ENCODE data around the gene DNAJB8.

Gene DNAJB8

DNA sequence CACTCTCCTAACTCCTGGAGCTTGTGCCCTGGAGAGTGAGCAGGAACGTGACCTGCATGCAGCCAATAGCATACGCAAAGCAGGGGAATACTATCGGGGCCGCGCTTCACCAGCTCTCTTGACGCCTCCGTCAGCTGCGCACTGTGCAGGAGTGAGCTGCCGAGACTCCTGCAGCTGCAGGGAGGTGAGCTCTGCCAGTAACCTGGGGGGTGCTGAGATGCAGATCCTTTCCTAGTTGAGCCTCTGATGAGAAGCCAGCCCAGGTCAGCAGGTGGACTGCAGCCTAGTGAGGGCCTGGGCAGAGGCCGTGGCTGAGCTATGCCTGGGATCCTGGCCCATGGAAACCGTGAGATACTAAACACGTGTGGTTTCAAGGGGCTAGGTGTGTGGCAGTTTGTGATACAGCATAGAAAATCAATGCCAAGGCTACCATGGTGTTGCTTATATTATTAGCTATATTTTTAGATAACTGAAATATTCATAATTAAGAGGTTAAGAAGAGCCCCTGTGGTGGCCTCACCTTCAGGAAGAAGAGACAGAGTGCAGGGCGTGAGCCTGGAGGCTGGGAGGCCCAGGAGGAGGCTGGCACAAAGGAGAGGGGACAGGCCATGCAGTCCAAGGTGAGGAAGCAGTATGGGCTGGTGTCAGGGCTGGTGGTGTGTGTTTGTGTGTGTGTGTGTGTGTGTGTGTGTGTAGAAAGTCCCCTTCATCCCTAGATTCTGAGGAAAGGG, 5.9 kb upstream of the DNAJB8 start:
- in situ Hi-C loops (cut with HindIII; ENCODE audit: low pct_ligation_motif_present, low pct_unique_long_range_greater_than_20kb, low sequenced_read_pairs): no loop called here
- no peak for DNase-seq

DNA sequence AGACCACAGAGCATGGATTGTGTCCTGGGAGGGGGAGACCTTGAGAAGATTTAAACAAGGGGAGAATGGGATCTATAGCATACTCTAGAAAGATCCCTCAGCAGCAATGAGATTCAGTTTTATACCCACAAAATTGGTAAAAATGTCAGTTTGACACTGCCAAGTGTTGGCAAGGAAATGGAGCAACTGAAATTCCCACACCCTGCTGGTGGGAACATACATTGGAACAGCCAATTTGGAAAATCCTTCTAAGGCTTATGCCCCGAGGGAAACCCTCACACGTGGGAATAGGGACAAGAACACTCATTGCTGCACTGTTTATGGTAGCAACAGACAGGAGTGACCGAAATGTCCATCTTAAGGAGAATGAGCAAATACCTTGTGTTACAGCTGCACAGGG, 5.0 kb upstream of the DNAJB8 start:
- in situ Hi-C loops (cut with HindIII; ENCODE audit: low pct_ligation_motif_present, low pct_unique_long_range_greater_than_20kb, low sequenced_read_pairs): no loop called here
- no peak for DNase-seq

DNA sequence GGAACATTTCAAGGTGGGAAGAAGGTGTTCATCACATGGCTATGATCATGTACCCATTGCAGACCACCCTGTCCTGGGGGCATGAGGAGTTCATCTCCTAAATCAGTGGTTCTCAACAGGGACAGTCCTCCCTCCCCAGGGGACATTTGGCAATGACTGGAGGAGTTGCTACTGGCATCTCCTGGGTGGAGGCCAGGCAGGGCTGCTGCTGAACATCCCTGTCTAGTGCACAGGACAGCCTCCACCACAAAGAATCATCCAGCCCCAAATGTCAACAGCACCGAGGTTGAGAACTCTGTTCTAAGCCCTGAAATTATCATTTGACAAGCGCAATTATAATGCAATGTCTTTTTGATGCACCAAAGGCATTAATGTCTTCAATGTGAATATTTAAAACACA, 4.4 kb upstream of the DNAJB8 start:
- no peak for DNase-seq
- in situ Hi-C loops (cut with HindIII; ENCODE audit: low pct_ligation_motif_present, low pct_unique_long_range_greater_than_20kb, low sequenced_read_pairs): no loop called here

DNA sequence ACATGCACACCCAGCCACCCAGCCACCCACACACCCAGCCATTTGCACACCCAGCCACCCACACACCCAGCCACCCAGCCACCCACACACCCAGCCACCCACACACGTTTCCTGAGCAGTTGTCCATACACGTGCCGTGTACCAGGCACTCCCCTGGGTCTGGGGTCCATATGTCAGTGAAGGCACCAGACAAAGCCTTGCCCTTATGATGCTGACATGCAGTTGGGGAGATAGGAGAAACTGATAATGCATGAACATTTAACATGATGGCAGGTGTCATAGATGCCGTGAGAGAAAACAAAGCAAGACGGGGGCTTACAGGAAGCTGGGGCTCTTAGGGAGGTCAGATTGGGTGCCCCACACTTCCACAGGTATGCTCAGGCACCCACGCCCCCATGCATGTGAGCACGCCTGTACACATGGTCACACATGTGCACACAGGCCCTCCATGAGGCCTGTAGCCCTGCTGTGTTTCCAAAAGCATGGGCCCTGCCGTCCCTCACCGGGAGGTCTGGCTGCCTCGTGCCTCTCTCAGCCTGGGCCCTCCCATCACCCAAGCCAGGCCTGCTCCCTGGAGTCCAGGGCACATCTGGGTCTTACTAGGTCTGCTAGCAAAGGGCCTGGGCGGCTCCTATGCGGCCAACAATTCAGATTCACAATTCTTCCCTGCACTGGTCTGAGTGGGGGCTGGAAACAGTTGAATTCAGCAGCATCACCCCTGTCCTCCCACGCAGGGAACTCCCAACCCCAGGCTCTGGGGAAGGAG, 3.6 kb upstream of the DNAJB8 start:
- no peak for DNase-seq
- in situ Hi-C loops (cut with HindIII; ENCODE audit: low pct_ligation_motif_present, low pct_unique_long_range_greater_than_20kb, low sequenced_read_pairs): no loop called here

DNA sequence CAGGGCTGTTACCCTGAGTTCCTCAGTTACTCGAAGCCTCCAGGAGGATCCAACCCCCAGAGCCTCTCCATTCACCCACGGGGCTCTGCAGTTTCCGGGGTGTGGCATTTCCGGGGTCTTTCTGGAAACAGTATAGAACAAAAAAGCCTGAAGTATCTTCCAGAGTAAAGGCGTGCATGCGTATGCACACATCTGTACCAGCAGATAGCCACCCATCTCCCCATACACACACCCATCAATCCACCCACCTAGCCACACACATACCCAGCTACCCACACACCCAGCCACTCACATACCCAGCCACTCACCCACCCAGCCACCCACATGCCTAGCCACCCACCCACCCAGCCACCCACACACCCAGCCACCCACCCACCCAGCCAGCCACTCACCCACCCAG, 2.9 kb upstream of the DNAJB8 start:
- in situ Hi-C loops (cut with HindIII; ENCODE audit: low pct_ligation_motif_present, low pct_unique_long_range_greater_than_20kb, low sequenced_read_pairs): no loop called here
- DNase-seq: no peak

DNA sequence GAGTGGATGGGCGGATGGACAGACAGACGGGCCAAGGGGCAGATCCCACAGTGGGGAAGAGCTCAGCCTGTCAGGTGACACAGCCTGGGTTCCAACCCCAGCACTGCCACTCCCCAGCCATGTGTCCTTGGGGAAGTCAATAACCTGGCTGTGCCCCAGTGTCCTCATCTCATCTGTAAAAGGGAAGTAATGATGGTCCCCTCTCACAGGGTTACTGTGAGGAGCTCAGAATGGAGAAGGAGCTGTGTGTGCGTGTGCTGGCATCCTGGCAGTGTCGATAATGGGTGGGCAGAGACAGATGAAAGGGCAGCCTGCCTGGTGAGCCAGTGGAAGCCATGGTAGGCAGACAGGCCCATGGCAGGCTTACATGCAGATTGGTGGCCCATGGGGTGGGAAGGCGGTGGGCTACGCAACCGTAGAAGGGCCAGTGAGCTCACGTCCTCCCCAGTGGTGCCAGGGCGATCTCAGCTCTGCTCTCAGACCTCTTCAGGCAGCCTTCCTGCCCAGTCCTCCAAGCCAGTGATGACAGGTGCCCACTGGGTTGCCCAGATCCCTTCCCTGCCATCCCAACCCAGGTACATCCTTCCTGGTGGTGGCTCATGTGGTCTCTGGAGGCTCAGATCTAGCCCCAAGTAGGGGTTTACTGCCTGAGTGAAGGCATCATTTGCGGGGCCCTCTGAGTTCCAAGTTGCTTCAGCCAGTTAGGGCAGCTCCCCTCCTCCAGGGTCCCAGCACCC, 2.3 kb upstream of the DNAJB8 start:
- no peak for DNase-seq
- in situ Hi-C loops (cut with HindIII; ENCODE audit: low pct_ligation_motif_present, low pct_unique_long_range_greater_than_20kb, low sequenced_read_pairs): no loop called here

DNA sequence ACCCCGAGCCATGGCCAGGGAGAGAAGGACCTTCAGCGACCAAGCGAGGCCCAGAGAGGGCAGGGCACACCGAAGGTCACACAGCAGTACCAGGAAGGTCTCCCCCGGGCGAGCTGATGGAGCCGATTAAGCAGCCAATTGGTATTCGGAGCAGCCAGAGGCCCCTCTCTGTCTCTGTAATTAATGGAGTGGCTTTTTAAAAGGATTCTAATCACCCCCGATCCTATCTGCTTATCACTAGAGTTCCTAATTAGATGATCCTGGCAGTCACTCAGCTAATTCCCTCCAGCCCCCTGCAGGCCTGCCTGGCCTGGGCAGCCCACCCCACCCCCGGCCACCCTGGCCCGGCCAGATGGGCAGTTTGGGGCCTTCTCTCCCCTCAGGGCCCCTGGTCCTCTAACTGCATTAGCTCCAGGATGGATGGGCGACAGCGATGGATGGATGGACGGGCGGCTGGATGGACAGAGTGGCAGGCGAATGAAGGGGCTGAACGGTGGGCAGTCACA, 1.6 kb upstream of the DNAJB8 start:
- in situ Hi-C loops (cut with HindIII; ENCODE audit: low pct_ligation_motif_present, low pct_unique_long_range_greater_than_20kb, low sequenced_read_pairs): no loop called here
- DNase-seq: no peak

DNA sequence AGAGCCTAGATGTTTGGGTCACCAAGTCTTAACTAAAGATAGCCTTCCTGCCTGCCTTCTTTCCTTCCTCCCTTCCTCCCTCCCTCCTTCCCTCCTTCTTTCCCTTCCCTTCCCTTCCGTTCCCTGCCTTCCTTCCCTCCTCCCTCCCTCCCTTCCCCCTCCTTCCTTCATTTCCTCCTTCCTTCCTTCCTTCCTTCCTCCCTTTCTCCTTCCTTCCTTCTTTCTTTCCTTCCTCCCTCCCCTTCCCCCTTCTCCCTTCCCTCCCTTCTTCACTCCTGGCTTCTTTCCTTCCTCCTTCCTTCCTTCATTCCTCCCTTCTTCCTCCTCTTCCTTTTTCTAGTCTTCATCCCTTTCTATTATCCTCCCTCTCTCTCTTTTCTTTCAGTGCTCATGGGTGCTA, 2.0 kb downstream of the DNAJB8 start:
- in situ Hi-C loops (cut with HindIII; ENCODE audit: low pct_ligation_motif_present, low pct_unique_long_range_greater_than_20kb, low sequenced_read_pairs): no loop called here
- DNase-seq: no peak

DNA sequence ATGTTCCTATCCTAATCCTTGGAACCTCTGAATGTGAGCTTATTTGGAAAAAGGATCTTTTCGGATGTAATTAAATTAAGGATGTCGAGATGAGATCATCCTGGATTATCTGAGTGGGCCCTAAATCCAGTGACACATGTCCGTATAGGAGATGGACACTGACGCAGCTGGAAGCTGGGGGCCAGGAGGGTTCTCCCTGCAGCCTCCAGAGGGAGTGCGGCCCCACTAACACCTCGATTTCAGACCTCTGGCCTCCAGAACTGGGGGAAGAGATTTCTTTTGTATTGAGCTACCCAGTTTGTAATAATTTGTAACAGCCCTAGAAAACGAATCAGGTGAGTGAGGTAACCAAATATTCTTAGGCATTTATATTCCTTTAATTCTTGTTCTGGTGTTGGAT, 2.5 kb downstream of the DNAJB8 start:
- no peak for DNase-seq
- in situ Hi-C loops (cut with HindIII; ENCODE audit: low pct_ligation_motif_present, low pct_unique_long_range_greater_than_20kb, low sequenced_read_pairs): no loop called here

DNA sequence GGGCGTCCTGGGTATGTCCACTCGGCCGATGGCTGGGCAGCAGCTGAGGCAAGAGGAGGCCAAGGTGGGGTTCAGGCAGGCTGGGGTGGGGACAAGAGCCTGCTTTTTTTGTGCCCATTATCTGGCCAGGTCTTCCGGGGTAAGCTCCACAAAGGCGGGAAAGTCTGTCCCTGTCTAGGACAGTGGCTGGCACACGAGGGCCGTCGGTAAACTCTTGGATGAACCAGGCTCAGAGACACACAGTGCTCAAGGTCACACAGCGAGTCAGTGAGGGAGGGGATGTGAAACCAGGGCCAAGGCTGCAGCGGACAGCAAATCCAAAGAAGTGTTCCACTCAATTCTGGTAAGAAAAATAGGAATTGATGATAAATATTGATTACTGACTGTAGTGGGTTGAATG, 2.9 kb downstream of the DNAJB8 start:
- no peak for DNase-seq
- in situ Hi-C loops (cut with HindIII; ENCODE audit: low pct_ligation_motif_present, low pct_unique_long_range_greater_than_20kb, low sequenced_read_pairs): no loop called here

DNA sequence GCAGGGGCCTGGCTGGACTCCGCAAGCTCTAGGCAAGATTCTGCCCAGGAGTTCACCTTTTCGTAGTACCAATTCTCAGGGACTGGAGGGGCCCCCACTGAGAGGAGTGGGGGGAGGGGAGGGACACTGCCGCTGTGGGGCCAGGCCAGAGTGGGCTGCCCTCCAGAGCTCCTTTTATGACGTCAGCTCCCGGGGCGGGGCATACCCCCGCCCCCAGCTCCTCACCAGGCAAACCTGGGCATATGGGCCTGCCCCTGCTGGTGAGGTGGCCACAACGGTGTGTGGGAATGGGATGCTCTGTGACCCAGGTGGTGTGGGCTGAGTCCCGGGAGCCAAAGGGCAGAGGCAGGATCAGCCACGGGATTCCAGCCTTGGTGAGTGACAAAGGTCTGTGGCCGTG, 3.3 kb downstream of the DNAJB8 start:
- DNase-seq: no peak
- in situ Hi-C loops (cut with HindIII; ENCODE audit: low pct_ligation_motif_present, low pct_unique_long_range_greater_than_20kb, low sequenced_read_pairs): no loop called here

DNA sequence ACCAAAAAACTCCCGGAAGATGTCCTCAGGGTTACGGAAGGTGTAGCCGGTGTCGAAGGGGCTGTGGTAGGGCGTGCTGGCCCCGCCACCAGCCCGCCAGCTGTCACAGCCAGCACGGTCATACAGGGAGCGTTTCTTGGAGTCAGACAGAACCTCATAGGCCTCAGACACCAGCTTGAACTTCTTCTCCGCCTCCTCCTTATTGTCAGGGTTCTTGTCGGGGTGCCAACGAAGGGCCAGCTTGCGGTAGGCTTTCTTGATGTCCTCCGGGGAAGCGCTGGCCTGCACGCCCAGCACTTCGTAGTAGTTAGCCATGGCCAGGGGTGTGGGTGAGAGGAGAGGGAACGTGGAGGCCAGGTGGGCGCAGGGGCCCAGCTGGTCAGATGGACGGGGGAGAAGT, 3.8 kb downstream of the DNAJB8 start:
- no peak for DNase-seq
- in situ Hi-C loops (cut with HindIII; ENCODE audit: low pct_ligation_motif_present, low pct_unique_long_range_greater_than_20kb, low sequenced_read_pairs): no loop called here

DNA sequence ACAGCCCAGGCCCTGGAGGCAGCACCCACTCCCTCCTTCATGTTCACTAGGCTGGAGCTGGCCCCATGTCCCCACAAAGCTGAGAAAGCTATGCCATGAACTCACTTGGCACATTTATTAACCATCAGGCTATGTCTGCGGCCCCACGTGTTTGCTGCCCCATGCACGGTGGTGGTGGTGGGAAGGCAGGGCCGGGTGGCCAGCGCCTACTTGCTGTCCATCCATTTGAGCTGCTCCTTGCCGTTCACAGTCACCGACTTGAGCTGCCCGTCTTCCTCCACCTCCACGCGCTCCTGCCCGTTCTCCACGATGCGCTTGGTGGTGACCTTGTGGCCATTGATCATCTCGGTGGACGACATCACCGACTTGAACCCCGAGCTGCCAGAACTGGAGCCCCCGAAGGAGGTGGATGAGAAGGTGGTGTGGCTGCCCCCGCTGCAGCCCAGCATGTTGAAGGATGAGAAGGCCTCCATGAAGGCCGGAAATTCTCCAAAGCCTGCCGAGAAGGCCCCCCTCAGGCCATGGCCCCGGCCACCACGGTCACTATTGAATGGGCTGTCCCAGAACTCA, 4.3 kb downstream of the DNAJB8 start:
- in situ Hi-C loops (cut with HindIII; ENCODE audit: low pct_ligation_motif_present, low pct_unique_long_range_greater_than_20kb, low sequenced_read_pairs): no loop called here
- DNase-seq: no peak

DNA sequence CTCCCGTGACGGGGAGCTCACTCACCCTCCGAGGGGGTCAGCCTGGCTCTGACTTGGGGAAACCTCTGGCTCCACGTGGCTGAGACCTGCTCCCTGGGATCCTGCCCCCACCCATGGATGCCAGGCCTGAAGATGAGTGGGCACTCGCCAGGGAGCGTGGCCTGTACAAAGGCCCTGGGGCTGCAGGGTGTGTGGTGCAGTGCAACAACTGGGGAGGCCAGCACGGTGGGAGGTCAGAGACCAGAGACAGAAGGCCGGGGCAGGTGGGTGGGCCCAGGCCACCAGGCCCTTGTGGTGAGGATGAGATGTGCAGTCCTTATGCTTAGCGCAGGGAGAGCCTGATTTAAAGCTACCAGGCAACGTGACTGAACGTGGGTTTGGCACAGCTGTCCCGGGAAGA, 5.0 kb downstream of the DNAJB8 start:
- DNase-seq: no peak
- in situ Hi-C loops (cut with HindIII; ENCODE audit: low pct_ligation_motif_present, low pct_unique_long_range_greater_than_20kb, low sequenced_read_pairs): no loop called here

DNA sequence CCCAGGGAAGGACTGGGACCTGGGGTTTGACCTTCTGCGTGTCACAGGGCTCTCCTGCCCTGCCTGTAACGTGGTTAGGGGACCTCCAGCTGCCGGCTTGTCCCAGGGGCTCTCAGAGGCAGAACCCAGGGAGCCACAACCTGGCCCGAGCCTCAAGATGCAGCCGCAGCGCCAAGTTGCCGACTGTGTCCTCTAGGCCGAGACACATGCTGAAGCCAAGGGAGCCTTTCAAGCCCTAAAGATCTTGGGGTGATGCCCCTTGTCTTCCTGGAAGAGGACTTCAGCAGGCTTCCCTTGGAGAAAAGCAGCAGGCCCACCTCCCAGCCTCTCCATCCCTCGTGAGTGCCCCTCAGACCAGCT, 7.2 kb downstream of the DNAJB8 start:
- in situ Hi-C loops (cut with HindIII; ENCODE audit: low pct_ligation_motif_present, low pct_unique_long_range_greater_than_20kb, low sequenced_read_pairs): no loop called here
- DNase-seq: no peak

DNA sequence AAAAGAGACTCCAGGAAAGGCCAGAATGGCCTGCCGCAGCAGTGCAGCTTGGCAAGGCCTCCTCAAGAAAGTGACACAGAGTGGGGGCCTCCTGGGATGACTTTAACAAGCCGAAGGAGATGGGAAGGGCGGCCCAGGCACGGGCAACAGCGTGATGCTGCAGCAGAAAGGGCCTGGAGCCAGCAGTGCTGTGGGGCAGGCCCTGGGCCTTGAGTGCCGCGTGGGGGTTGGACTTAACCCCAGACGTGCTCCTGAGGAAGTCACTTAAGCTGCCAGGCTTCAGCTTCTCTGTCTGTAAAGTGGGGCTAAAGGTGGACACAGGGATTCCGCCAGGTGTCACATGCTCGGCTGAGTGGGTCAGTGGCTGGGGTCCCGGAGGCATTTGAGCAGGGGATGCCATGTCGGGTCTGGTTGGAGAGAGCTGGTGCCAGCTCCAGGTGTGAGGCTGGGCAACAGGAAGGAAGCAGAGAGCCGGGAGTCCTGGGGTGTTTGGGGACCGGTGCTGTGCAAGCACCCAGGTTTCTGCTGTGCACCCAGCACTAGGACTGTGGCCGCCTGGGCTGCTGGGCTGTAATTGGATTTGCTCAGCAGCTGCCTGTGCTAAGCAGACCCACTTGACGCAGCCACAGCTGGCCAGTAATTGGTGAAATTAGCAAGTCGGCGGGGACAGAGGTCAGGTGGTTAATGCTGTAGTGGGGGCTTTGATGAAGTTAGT, 7.8 kb downstream of the DNAJB8 start:
- in situ Hi-C loops (cut with HindIII; ENCODE audit: low pct_ligation_motif_present, low pct_unique_long_range_greater_than_20kb, low sequenced_read_pairs): no loop called here
- DNase-seq: no peak

DNA sequence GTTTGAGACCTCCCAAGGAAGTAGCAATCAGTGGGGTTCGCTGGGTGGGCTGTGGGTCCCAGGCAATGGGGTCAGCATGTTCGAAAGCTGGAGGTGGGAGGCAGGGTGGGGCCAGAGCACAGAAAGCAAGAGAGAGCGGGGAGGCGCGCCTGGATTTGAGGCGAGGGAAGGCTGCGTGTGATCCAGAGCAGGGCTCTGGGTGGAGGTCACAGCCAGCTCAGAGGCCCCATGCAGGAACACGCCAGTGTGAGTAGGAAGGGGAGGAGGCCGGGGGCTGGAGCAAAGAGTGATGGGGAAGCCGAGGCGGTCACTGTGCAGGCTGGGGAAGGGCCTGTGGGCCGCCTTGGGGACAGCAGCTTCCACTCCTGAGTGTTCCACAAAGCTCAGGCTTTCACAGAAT, 8.8 kb downstream of the DNAJB8 start:
- no peak for DNase-seq
- in situ Hi-C loops (cut with HindIII; ENCODE audit: low pct_ligation_motif_present, low pct_unique_long_range_greater_than_20kb, low sequenced_read_pairs): no loop called here

DNA sequence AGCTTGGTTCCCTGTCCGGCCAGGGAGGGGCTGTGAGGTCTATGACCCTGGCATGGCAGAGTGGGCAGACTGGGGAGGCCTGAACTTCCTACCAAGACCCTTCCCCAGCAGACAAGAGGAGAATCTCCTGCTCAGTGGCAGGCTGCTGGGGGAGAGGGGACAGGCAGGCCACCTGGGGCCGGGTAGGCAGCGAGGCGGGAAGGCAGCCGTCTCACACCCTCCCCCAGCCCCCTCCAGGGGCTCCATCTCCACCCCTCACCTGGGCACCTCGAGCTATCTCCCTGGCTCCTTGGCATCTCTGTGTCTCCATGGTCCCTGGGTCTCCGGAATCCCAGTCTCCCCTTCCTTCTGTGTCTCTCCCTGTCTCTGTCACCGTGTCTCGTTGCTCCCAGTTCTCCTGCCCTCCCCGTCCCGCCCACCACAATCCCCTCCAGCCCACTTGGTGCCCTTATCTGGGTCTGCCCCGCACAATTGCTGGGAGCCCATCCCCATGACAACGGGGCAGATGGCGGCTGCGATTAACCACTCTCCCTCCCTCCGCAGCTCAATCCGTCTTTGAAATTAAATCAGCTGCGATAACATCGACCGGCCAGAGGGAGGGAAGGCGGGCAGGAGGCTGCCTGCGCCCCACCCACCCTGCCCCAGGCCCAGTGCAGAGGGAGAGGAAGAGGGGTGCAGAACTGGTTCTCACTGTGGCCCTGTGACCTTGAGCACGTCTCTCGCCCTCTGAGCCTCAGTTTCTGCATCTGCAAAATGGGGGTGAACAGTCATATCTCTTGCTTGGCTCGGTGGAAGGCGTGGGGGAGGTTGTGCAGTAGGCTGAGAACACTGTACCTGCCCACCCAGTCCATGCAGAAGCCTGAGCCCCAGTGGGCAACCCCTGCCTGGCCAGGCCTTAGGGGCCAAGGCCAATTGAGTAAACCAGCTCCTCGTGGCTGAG, 9.6 kb downstream of the DNAJB8 start:
- no peak for DNase-seq
- in situ Hi-C loops (cut with HindIII; ENCODE audit: low pct_ligation_motif_present, low pct_unique_long_range_greater_than_20kb, low sequenced_read_pairs): no loop called here
